Stimulated activated CD8-positive, alpha-beta memory T cell treated with anti-CD3 and anti-CD28 coated beads, Interleukin-12 subunit alpha, Interleukin-12 subunit beta, amount 100 ng/mL, for 24 hours (primary cell): Measurements from ENCODE around the gene AP3D1.

Experiments used
- DNase-seq: peaks from one replicate; pipeline ENCODE4 v3.0.0-alpha.2; 2020; ENCODE audit errors: extremely low read depth

The AP3D1 gene

DNA sequence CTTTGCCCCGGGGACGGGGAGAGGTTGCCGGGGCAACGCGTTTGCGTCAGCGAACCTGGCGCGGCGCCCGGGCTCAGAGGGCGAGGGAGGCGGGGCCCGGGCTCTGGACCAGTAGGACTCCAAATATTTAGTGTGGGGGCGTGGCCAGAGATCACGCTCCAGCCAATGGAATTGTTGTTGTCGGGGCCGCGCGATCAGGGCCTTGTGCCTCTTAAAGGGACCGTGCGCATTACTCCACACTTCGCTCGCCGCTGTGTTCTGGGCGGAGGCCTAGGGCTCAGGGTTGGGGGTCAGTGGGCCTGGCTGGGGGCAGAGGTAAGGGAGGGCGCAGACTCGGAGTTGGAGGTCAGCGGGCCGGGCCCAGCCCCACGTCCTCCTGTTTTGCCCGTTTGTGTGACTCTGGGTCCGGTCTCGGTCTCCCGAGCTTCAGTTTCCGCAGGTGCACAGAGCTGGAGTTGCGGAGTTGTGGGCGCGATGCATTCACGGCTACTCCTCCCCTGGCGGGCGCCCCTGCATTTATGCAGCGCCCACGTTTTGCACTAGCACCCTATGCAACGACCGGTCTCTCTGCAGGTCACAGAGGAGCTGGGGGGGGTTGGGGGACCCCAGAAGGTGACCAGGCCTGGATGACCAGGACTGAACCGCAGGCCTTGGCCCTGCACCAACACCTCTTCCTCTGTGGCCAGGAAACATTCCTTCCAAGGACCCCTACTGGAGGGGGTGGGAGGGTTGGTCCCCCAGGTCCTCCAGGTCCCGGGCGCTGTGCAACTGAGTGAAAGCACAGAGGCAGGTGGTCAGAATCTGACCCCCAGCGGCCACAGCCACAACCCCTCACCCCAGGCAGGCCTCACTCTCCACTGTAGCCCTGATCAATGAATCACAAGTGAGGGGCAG lies 89.6 kb downstream of the AP3D1 start:
- DNase-seq = peak; percentile 99

DNA sequence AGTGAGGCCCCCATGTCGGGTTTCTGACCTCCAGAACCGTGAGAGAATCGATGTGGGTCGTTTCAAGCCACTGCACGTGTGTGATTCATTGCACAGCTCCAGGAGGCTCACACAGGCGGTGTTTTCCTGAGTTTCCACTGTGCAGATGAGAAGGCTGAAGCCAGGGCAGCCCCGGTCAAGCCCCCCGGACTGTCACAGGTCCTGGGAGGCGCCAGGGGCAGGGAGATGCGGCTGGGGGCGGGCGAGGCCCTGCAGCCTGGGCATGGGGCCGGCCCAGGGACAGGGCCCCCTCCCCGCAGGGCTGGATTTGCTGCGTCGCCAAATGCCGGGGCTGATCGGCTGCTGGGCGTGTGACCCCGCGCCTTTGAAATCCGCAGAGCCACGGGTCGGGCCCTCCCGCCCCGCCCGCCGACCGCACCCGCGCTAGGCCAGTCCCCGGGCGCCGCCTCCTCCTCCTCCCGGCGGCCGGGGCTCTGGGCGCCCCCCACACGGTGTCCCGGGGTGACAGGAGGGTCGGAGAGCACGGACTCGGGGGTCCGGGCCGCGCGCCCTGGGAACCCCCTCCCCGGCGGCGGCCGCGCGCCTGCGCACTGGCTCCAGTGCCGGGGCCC lies 90.4 kb downstream of the AP3D1 start:
- no peak for DNase-seq

DNA sequence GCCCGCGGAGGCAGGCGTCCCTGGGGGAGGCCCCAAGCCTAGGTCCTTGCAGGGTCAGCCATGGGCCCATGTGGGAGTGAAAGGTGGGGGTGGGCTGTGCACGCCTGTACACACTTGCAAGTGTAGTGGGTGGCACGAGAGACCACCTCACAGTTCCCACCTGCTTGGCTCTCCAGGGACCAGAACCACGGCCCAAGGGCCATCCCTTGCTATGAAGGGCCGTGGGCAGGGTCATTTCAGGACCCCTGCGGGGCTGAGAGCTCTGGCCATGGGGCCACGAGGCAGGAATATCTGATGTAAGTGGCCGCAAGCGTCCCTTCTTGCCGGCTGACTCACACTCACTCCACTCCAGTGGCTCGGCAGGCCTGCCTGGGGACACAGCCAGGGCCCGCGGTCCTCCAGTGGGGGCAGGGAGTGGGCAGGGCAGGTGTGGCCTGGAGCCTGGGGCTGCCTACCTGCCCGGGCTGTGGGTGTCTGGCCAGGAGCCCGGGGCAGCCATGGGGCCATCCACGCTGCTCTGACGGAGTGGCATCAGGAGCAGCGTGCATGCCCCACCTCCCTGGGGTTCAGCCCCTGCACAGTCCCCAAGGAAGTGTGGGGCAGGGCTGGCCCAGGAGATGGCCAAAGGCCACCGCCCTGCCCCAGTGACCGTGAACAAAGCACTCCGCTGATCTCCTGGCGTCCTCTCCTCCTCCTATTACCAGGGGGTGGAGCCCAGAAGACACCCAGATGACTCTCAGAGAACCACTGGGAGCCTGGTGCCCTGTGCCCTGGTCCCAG lies 91.8 kb downstream of the AP3D1 start:
- no peak for DNase-seq

DNA sequence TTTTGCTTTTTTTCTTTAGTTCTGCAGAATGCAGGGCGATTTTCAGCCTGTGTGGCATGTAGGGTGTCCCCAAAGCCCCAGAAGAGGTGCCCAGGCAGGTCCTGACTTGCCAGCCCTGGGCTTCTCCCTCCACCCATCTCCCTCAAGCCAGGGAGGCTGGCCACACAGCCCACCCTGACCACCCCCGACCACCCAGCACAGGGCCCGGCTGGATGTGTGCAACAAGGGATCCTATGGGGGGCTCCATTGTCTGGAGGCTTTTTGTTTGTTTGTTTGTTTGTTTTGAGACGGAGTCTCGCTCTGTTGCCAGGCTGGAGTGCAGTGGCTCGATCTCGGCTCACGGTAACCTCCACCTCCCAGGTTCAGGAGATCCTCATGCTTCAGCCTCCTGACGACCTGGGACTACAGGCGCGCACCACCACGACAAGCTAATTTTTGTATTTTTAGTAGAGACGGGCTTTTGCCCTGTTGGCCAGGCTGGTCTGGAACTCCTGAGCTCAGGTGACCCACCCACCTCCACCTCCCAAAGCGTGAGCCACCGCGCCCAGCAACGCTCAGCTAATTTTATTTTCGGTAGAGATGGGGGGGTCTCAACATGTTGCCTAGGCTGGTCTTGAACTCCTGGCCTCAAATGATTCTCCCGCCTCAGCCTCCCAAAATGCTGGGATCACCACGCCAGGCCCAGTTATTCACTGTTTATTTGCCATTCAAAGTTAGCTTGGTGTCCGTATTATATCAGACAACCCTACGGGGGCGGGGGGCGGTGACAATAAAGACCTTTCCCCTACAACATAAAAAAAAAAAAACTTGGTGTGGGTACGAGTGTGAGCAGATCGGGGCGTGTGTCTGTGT lies 92.6 kb downstream of the AP3D1 start:
- DNase-seq = no peak

DNA sequence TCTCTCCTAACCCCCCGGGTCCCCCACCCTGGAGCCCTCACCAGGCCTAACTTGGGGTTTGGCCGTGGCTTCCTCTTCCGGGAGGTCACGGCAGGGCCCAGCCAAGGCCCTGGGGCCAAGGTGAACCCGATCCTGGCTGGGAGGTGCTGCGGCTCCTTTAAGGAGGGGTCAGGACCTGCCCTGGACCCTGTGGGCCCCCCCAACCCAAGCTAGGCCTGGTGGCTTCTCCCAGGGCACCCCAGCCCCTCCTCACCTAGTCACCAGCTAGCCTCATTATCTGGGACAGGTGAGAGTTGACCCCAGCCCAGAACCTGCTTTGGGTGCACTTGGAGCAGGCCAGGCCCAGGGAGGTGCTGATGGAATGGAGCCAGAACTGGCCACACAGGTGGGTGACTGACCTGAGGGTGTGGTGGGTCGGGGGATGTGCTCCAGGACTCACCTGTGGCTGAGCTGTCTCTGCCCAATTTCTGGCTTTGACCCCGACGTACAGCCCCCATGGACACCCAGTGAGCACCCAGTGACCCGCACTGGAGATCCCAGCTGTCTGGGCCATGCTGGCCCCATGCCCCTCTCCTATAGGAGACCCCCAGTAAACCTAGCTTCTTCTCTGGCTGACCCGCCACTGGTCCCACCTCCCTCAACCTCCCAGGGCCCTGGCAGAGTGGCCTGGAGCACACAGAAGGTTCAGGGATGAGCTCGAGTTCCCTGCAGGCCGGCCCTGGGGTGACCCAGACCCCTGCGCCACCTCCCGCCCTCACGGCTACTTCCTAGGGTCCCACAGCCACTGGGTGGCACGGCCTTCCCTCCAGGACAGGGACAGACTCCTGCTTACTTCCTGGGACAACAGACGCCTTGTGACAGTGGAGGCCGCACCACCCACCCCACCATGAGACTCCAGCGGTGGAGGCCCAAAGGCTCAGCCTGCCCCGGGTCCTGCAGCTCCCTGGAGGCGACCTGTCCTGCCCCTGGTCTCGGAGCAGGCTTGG lies 93.6 kb downstream of the AP3D1 start:
- DNase-seq = no peak

DNA sequence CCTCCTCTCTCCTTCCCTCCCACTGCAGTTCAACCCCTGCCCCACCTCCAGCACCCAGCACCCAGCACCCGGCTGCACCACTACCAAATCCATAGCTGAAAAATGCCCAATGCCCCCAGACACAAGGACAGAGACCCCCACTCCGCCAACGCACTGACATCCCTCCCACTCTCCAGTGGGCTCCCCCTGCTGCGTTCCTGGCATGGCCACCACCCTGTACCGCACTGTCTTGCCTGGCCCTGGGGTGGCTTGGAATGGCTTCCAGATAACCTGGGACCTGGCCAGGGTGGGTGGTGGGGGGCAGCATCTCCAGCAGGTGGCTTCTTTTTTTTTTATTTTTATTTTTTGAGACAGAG lies 94.6 kb downstream of the AP3D1 start:
- no peak for DNase-seq

DNA sequence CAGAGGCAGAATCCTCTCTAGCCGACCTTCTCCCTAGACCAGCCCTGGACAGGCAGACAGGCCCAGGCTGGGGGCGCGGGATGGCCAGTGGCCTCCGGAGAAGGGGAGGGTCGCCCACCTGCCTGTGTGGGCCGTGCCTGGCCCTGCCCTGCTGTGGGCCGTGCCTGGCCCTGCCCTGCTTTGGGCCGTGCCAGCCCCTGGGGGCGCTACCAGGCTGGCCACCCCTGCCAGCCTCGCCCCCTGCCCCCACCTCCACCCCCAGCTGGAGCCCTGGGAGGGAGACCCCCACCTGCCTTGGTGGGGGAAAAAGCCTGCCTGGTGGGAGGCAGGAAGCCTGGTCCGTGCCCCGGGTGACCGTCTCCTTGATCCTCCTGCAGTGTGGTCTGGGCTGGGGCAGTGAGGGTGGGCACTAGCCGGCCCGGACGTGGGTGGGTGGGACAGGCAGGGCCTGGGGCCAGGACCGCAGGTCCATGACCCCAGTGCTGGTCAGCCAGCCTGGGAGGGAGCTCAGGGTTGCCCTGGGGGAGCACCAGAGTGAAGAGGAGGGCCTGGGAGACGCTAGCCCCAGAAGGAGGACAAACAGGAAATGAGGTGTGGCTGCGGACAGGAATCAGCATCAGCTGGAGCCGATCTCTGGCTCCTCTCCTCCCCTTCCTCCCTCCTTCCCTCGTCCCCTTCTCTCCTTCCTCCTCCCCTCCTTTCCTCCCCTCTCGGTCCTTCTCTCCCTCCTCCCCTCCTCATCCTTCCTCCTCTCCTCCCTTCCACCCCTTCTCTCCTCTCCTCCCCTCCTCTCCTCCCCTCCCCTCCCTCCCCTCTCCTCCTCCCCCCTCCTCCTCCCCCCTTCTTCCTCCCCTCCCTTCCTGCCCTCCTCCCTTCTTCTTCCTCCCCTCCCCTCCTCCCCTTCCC lies 95.2 kb downstream of the AP3D1 start:
- no peak for DNase-seq

DNA sequence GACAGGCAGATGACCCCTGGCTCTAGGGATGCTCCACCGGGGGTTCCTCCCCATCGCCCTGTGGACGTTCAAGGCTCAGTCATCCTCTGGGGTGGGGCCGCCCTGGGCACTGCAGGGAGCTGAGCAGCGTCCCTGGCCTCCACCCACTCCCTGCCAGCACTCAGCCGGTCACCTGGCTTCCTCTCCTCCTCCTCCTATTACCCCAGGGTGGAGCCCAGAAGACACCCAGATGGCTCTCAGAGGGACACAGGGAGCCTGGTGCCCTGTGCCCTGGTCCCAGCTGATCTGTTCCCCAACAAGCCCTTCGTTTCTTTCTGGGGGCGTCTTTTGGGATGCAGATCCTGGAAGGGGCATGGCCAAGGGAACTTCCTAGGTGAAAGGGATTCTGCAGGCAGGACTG lies 96.6 kb downstream of the AP3D1 start:
- no peak for DNase-seq

DNA sequence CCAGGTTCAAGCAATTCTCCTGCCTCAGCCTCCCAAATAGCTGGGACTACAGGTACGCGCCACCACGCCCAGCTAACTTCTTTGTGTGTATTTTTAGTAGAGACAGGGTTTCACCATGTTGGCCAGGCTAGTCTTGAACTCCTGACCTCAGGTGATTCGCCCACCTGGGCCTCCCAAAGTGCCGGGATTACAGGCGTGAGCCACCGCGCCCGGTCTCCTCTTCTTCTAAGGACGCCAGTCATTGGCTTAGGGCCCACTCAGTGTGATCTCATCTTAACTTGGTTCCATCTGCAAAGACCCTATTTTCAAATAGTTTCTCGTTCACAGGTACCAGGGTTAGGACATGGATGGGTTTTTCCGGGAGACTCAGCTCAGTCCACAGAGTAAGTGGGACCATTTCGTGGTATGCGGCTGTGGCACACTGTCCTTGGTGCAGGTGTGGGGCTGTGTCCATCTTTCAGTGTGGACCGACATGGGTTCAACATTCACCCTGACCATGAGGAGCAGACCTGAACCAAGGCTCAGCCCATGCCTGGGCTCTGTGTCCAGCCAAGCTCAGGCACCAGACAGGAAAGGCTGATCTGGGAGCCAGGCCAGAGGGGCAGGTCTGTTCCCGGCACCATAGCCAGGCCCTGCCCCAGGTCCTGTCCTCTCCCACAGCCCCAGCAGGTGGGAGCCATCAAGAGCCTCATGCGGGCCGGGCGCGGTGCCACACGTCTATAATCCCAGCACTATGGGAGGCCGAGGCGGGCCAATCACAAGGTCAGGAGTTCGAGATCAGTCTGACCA lies 97.6 kb downstream of the AP3D1 start:
- DNase-seq = no peak

DNA sequence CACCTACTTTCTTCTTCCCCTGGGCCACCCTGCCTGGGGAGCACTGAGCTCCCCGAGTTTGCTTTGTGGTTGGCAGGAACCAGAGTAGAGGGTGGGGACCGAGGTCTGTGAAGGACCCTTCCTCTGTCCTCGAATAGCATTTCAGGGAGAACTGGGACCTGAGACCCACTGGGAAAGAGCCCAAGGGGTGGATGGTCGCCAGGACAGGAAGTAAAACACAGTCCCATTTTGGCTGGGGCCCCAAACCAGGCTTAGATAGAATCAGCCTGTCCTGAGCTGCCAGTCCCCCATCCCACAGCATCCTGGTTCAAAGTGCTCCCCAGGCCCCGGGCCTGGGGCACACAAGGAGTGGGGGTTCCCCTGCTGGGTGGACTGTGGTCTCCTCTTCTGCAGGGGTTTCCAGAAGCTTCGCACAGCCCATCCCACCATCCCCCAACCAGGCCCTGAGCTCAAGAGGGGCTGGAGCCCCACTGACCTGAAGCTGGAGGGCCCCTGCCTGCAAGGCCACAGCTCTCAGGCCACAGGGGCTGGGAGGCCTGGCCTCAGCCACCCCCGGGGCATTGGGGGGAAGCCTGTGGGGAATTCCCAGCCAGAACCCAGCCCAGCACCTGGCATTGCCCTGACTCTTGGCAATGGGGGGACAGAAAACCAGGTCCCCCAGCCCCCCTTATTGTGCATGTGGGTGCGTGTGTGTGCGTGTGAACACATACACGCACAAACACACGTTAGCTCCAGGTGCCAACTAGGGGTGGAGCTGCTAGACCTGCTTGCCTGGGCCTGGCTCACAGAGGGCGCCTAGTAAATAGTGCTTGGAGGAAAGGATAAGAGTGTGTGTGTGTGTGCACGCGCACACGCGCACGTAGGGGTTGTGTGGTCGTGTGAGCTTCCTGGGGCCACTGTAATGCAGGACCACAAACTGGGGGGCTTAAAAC lies 99.3 kb downstream of the AP3D1 start:
- DNase-seq = no peak

DNA sequence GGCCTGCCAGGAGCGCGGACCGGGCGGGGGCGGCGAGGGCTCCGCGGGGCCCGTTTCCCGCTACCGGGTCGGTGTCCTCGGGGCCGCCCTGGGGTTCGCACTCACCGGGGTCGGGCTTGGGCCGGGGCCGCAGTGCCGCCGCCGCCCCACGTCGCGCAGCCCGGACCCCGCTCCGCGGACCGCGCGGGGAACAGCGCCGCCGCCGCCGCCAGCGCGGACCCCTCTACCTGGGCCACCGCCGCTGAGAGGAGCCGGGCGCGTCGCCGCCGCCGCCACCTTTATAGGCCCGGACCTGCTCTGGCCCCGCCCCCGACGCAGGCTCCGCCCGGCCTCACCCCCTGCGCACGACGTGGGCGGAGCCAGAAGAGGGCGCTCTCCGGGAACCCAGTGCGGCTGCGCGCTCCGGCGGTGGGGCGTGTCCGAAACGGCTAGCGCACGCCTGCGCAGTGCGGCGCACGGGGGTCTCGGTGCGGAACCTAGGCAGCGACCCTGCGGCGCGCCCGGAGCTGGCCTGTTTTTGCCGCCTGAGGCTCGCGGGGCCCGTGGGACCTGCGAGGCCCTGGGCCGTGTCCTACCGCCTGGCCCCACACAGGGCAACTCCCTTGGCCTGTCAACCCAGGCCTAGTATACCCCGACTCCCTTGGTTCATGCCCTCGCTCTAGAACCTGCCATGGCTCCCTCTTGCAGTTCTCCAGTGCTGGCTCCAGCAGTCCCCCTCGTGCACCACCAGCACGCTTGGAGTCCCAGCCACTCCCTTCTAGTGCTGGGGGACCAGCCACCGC lies 100.2 kb downstream of the AP3D1 start, which contains the start of gene MKNK2:
Gene MKNK2, minus strand, starts transcription at position 254 of the 782 bp plus-strand sequence. CDS start 393 bp downstream, outside the sequence.
- peak; percentile 83 for DNase-seq
